UCSD-AML1 (cell line): Measurements from ENCODE around the gene DOK3.

Source experiments
- DNase-seq: peaks from one replicate; lab custom pipeline; 2025; ENCODE audit not compliant: unreplicated experiment; lab: John Stamatoyannopoulos, UW

DOK3 gene

GRCh38 chr5:177469750-177470525 lies 39.7 kb downstream of the DOK3 start:
- no peak for DNase-seq

- no peak for DNase-seq
Observed at GRCh38 chr5:177468685-177469628, 40.7 kb downstream of the DOK3 start.

DNA sequence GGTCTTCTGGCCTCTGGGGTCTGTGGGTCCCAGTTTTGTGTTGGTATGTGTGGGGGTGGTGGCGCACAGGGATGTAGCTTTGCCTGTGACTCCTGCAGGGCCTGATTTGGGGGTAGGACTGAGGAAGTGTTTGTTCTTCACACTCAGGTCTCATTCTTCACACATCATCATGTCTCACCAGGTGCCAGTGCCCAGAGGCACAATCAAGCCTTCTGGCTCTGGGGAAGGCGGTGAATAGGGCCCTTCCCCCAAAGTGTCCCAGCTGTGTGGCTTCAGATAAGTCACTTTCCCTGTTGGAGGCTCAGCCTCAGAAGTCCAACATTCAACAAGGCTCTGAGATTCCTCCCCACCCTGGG lies 41.3 kb downstream of the DOK3 start:
- no peak for DNase-seq

GRCh38 chr5:177467436-177467835 lies 42.2 kb downstream of the DOK3 start:
- DNase-seq: no peak

DNA sequence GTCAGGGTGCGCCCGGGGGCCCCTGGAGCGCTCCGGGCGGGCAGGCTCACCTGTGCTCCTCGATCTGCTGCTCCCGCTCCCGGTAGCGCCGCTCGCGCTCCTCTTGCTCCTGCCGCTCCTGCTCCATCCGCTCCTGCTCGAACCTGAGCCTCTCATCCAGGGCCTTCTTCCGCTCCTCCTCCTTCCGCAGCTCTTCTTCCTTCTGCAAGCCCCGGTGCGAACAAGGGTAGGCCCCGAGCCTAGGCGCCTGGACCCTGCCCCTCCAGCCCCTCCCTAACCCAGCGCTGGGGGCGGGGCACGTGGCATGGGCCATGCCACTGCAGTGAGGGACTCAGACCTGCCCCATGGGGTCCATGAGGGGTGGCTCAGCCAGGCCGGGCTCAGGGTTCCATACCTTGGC lies 42.8 kb downstream of the DOK3 start:
- DNase-seq: no peak

GRCh38 chr5:177465044-177465443 lies 44.6 kb downstream of the DOK3 start:
- no peak for DNase-seq

DNA sequence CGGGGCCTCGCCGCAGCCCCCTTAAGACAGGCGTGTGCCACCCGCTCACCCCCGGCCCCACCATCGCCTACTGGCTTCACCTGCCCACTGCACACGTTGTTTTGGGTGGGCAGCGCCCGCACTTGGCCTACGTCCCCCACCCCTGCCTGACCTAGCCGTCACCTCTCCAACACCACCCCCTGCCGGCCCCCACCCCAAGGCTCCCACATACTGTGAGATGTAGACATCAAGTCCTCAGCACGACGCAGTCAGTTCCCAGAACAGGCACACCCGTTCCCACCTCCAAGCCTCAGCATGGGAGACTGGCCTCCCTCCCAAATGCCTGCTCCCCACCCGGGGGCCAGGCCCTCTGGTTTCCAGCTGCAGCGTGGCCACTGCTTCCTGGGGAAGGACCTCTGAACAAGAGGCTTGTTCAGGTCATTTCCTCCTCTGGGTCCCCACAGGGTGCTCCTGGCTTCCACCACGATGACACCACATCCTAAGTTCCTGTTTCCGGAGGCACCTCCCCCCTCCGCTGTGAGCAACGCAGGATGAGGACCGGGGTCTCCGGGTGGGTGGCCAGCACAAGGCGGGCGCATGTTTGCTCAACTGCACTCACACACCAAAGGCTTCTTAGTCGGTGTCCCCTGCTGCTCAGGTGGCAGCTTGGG lies 47.5 kb downstream of the DOK3 start:
- DNase-seq: peak; percentile 71

DNA sequence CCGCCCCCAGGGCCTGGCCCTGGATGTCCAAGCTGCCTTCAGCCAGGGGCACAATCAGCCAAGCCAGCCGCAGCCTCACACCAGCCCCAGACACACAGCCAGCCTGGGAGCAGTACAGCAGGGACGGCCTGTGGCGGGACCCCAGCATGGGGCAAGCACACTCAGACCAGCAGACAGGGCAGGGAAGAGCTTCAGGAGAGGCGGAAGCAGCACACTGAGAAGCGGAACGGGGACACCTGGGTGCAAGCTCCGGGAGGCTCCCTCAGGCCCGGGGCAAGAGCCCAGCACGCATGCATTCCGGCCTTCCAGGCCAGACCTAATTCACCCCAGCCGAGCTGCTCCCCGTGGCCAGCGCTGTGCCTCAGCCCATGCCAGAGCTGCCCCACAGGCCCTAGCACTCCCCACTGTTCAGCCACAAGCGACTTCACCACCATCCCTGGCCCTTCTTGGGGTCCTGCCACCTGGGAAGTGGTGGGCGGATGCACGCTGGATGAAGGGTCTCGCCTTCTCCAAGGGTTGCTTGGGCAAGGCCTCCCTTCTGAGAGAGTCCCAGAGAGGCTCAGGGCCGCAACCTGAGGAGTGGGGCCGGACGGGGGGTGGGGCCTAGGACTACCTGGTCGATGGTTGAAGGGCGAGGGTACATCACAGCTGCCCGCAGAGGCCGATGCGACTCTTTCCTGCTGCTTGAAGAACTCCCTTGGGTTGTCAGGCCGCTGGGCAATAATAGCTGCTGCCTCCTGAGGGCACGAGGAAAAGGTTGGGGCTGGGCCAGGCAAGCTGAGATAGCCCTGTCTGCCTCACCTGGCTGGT lies 49.6 kb downstream of the DOK3 start:
- DNase-seq: no peak

GRCh38 chr5:177459357-177459756 lies 50.3 kb downstream of the DOK3 start:
- DNase-seq: no peak

GRCh38 chr5:177458912-177459350 lies 50.7 kb downstream of the DOK3 start:
- DNase-seq: no peak

GRCh38 chr5:177457852-177458681 lies 51.6 kb downstream of the DOK3 start:
- DNase-seq: no peak

GRCh38 chr5:177456976-177457851 lies 52.4 kb downstream of the DOK3 start:
- DNase-seq: peak; percentile 87

- no peak for DNase-seq
Observed at GRCh38 chr5:177456591-177456964, 53.0 kb downstream of the DOK3 start.

DNA sequence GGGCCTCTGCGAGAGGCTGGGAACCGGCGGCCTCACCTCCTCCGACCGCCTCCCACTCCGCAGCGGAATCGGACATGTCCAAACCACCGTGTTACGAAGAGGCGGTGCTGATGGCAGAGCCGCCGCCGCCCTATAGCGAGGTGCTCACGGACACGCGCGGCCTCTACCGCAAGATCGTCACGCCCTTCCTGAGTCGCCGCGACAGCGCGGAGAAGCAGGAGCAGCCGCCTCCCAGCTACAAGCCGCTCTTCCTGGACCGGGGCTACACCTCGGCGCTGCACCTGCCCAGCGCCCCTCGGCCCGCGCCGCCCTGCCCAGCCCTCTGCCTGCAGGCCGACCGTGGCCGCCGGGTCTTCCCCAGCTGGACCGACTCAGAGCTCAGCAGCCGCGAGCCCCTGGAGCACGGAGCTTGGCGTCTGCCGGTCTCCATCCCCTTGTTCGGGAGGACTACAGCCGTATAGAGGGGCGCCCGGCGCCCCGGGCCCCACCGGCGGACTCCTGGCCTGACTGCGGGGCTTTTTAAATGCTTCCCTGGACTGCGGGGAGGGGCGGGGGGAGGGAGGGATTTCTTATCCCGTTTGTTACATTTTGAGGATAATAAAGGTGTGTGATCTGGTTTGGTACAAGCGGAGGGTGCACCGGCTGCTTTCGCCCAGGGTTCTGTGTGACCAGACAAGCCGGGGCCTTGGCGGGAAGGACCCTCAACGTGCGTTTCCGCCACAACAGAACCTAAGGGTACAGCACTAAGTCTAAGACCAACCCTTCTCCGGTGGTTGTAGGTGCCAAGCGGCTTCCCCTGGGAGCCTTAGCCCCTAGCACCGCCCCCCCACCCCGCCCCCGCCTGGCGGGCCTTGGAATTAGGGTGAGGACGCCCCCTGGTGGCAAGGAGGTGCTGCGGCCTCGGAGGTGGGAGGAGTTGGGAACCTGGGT lies 53.7 kb downstream of the DOK3 start:
- peak; percentile 91 for DNase-seq

GRCh38 chr5:177455036-177455660 lies 54.5 kb downstream of the DOK3 start:
- DNase-seq: peak; percentile 82

- DNase-seq: peak; percentile 93
Observed at GRCh38 chr5:177454397-177455035, 55.1 kb downstream of the DOK3 start.

GRCh38 chr5:177453852-177454396 lies 55.7 kb downstream of the DOK3 start:
- DNase-seq: no peak
